Muscle layer of duodenum (tissue), 2 donors: ENCODE measurements around the gene NUDT13.
"Not testable (repeated sequence)": the region's sequence is repeated elsewhere in the genome, so short reads cannot be mapped to it uniquely, and the experiment has no call there.

Experiments
- H3K27ac ChIP-seq: one replicate; pipeline ENCODE4 v1.7.0; 2013; ENCODE audit warnings: mild to moderate bottlenecking, low read length
- H3K27me3 ChIP-seq: one replicate; pipeline ENCODE4 v1.7.0; 2013; ENCODE audit warnings: low read depth, mild to moderate bottlenecking, control low read depth, low read length
- H3K36me3 ChIP-seq, 2 donors: one replicate each; pipeline ENCODE4 v1.7.0; 2013; ENCODE audit warnings: low read length in 2 of 2, control low read depth in 1 of 2, mild to moderate bottlenecking in 1 of 2; ENCODE audit not compliant: insufficient read depth in 2 of 2, control insufficient read depth in 1 of 2
- H3K4me1 ChIP-seq, 2 donors: one replicate each; pipeline ENCODE4 v1.7.0; 2013; ENCODE audit warnings: low read length in 2 of 2, mild to moderate bottlenecking in 2 of 2, control low read depth in 1 of 2, moderate library complexity in 1 of 2; ENCODE audit not compliant: insufficient read depth in 2 of 2, control insufficient read depth in 1 of 2
- H3K4me3 ChIP-seq, 2 donors: one replicate each; pipeline ENCODE4 v1.7.0; 2013; ENCODE audit warnings: low read length in 2 of 2, low read depth in 1 of 2, mild to moderate bottlenecking in 1 of 2
- H3K9me3 ChIP-seq, 2 donors: one replicate each; pipeline ENCODE4 v1.7.0; 2013; ENCODE audit warnings: low read length in 2 of 2, control low read depth in 1 of 2, mild to moderate bottlenecking in 1 of 2; ENCODE audit not compliant: control insufficient read depth in 1 of 2
- donor health status: healthy.

Gene NUDT13

GRCh38 chr10:73106301-73106700, 4.0 kb upstream of the NUDT13 start:
- H3K4me1 ChIP-seq: peaks cover 0 to under 1% of the 10 kb centered on the region in 2 donors
- H3K36me3 ChIP-seq: no peaks in the 10 kb centered on the region
- no peaks in the 10 kb centered on the region for H3K9me3 ChIP-seq
- no peak overlapping the region for H3K27ac ChIP-seq
- no peak overlapping the region for H3K4me3 ChIP-seq
- no peaks in the 10 kb centered on the region for H3K27me3 ChIP-seq

- H3K4me1 ChIP-seq, H3K27ac ChIP-seq, H3K27me3 ChIP-seq, H3K4me3 ChIP-seq, H3K36me3 ChIP-seq, H3K9me3 ChIP-seq: not testable (repeated sequence)
Measured at GRCh38 chr10:73109248-73109652, 1.0 kb upstream of the NUDT13 start.

- H3K36me3 ChIP-seq, H3K4me1 ChIP-seq, H3K27me3 ChIP-seq, H3K4me3 ChIP-seq, H3K9me3 ChIP-seq, H3K27ac ChIP-seq: not testable (repeated sequence)
Measured at GRCh38 chr10:73112032-73112431, 1.8 kb downstream of the NUDT13 start.

GRCh38 chr10:73113551-73113950, 3.3 kb downstream of the NUDT13 start:
- H3K27ac ChIP-seq: no peak overlapping the region
- no peaks in the 10 kb centered on the region for H3K9me3 ChIP-seq
- H3K36me3 ChIP-seq: peaks cover 0 to 6% of the 10 kb centered on the region in 2 donors
- H3K4me1 ChIP-seq: peaks cover 0 to 3% of the 10 kb centered on the region in 2 donors
- no peaks in the 10 kb centered on the region for H3K27me3 ChIP-seq
- no peak overlapping the region for H3K4me3 ChIP-seq

GRCh38 chr10:73116017-73116416, 5.8 kb downstream of the NUDT13 start:
- Histone ChIP-seq H3K4me1 (peaks cover 0 to 3% of the 10 kb centered on the region in 2 donors), H3K27me3 (no peaks in the 10 kb centered on the region), H3K4me3 (no peak overlapping the region), H3K9me3 (no peaks in the 10 kb centered on the region), H3K27ac (no peak overlapping the region), H3K36me3 (peaks cover under 1 to 6% of the 10 kb centered on the region in 2 donors)

GRCh38 chr10:73117976-73118743, 7.9 kb downstream of the NUDT13 start:
- H3K27ac ChIP-seq: no peak overlapping the region

GRCh38 chr10:73119457-73119856, 9.2 kb downstream of the NUDT13 start:
- H3K27ac ChIP-seq: no peak overlapping the region
- no peak overlapping the region for H3K4me3 ChIP-seq
- H3K4me1 ChIP-seq: no peaks in the 10 kb centered on the region
- peaks cover 10 to 18% of the 10 kb centered on the region in 2 donors for H3K36me3 ChIP-seq
- no peaks in the 10 kb centered on the region for H3K27me3 ChIP-seq
- H3K9me3 ChIP-seq: no peaks in the 10 kb centered on the region

More at GRCh38 chr10:73117976-73118743, 7.9 kb downstream of the NUDT13 start:
- Histone ChIP-seq H3K4me3 (no peak overlapping the region), H3K9me3 (no peaks in the 10 kb centered on the region), H3K4me1 (no peaks in the 10 kb centered on the region), H3K27me3 (no peaks in the 10 kb centered on the region), H3K36me3 (peaks cover 4 to 9% of the 10 kb centered on the region in 2 donors)

- Histone ChIP-seq H3K27ac (no peak overlapping the region), H3K27me3 (no peaks in the 10 kb centered on the region), H3K36me3 (peaks cover 12 to 19% of the 10 kb centered on the region in 2 donors), H3K4me1 (no peaks in the 10 kb centered on the region), H3K4me3 (no peak overlapping the region), H3K9me3 (no peaks in the 10 kb centered on the region)
Measured at GRCh38 chr10:73119952-73120351, 9.7 kb downstream of the NUDT13 start.

GRCh38 chr10:73126343-73126742, 16.1 kb downstream of the NUDT13 start:
- Histone ChIP-seq H3K9me3 (no peaks in the 10 kb centered on the region), H3K4me1 (no peaks in the 10 kb centered on the region), H3K27ac (no peak overlapping the region), H3K36me3 (peaks cover 33 to 52% of the 10 kb centered on the region in 2 donors), H3K27me3 (no peaks in the 10 kb centered on the region), H3K4me3 (no peak overlapping the region)

GRCh38 chr10:73131301-73131700, 21.0 kb downstream of the NUDT13 start:
- Histone ChIP-seq H3K27ac (no peak overlapping the region), H3K27me3 (no peaks in the 10 kb centered on the region), H3K4me3 (no peak overlapping the region), H3K9me3 (no peaks in the 10 kb centered on the region), H3K4me1 (no peaks in the 10 kb centered on the region), H3K36me3 (peaks cover 50 to 72% of the 10 kb centered on the region in 2 donors)

GRCh38 chr10:73131913-73132686, 21.8 kb downstream of the NUDT13 start:
- no peaks in the 10 kb centered on the region for H3K4me1 ChIP-seq
- no peak overlapping the region for H3K4me3 ChIP-seq
- no peak overlapping the region for H3K27ac ChIP-seq
- no peaks in the 10 kb centered on the region for H3K27me3 ChIP-seq
- H3K36me3 ChIP-seq: peaks cover 54 to 69% of the 10 kb centered on the region in 2 donors
- no peaks in the 10 kb centered on the region for H3K9me3 ChIP-seq
